GM19397 (cell line): Measurements from ENCODE around the gene UVRAG.

Source experiments
- ATAC-seq: cut with Tn5 transposase; IDR thresholded peaks from one replicate; pipeline ENCODE4 v1.9.1; 2021; ENCODE audit warnings: mild to moderate bottlenecking, moderate library complexity; ENCODE audit not compliant: unreplicated experiment

UVRAG gene

GRCh38 chr11:75996523-75997442 is 181.8 kb downstream of the UVRAG start:
- ATAC-seq: no peak

GRCh38 chr11:76004400-76004799 is 189.4 kb downstream of the UVRAG start:
- no peak for ATAC-seq

GRCh38 chr11:76005756-76006155 is 190.7 kb downstream of the UVRAG start:
- no peak for ATAC-seq

GRCh38 chr11:76007166-76007565 is 192.2 kb downstream of the UVRAG start:
- no peak for ATAC-seq

GRCh38 chr11:76008474-76008873 is 193.5 kb downstream of the UVRAG start:
- ATAC-seq: no peak

GRCh38 chr11:76010051-76010450 is 195.0 kb downstream of the UVRAG start:
- no peak for ATAC-seq

GRCh38 chr11:76013526-76013925 is 198.5 kb downstream of the UVRAG start:
- no peak for ATAC-seq

- ATAC-seq: no peak
Measured at GRCh38 chr11:76023236-76024068, 208.4 kb downstream of the UVRAG start.

GRCh38 chr11:76025068-76025467 is 210.1 kb downstream of the UVRAG start:
- ATAC-seq: no peak

- ATAC-seq: no peak
Measured at GRCh38 chr11:76025817-76026216, 210.8 kb downstream of the UVRAG start.

- no peak for ATAC-seq
Measured at GRCh38 chr11:76026281-76026680, 211.3 kb downstream of the UVRAG start.

GRCh38 chr11:76026862-76027261 is 211.9 kb downstream of the UVRAG start:
- no peak for ATAC-seq

- no peak for ATAC-seq
Measured at GRCh38 chr11:76030286-76030685, 215.3 kb downstream of the UVRAG start.

GRCh38 chr11:76030968-76031590 is 216.1 kb downstream of the UVRAG start:
- ATAC-seq: no peak

- no peak for ATAC-seq
Measured at GRCh38 chr11:76033699-76034098, 218.7 kb downstream of the UVRAG start.

GRCh38 chr11:76035020-76035419 is 220.0 kb downstream of the UVRAG start:
- no peak for ATAC-seq

GRCh38 chr11:76038608-76039007 is 223.6 kb downstream of the UVRAG start:
- ATAC-seq: no peak

GRCh38 chr11:76041208-76041607 is 226.2 kb downstream of the UVRAG start:
- ATAC-seq: no peak

- no peak for ATAC-seq
Measured at GRCh38 chr11:76044750-76045320, 229.8 kb downstream of the UVRAG start.

- ATAC-seq: no peak
Measured at GRCh38 chr11:76047231-76047630, 232.2 kb downstream of the UVRAG start.

- no peak for ATAC-seq
Measured at GRCh38 chr11:76047766-76048165, 232.8 kb downstream of the UVRAG start.
